NCI-H2107 (cell line): ENCODE measurements around the gene IFT122.
A peak's percentile ranks its signal among the peaks of the same experiment; 100 is the strongest.
"Not testable (repeated sequence)": the region's sequence is repeated elsewhere in the genome, so short reads cannot be mapped to it uniquely, and the experiment has no call there.

Source experiments
- DNase-seq: peaks from one replicate; lab custom pipeline; 2025; lab: John Stamatoyannopoulos, UW

IFT122 gene

GRCh38 chr3:129473067-129473768, 33.2 kb downstream of the IFT122 start:
- DNase-seq: no peak

- DNase-seq: no peak
Measured at GRCh38 chr3:129473769-129474152, 33.7 kb downstream of the IFT122 start.

GRCh38 chr3:129474984-129475804, 35.2 kb downstream of the IFT122 start:
- DNase-seq: no peak

- DNase-seq: no peak
Measured at GRCh38 chr3:129475863-129476262, 35.8 kb downstream of the IFT122 start.

- no peak for DNase-seq
Measured at GRCh38 chr3:129476586-129476985, 36.6 kb downstream of the IFT122 start.

- DNase-seq: not testable (repeated sequence)
Measured at GRCh38 chr3:129481225-129481765, 41.3 kb downstream of the IFT122 start.

- DNase-seq: no peak
Measured at GRCh38 chr3:129481766-129482332, 41.8 kb downstream of the IFT122 start.

GRCh38 chr3:129482721-129483120, 42.7 kb downstream of the IFT122 start:
- no peak for DNase-seq

GRCh38 chr3:129483870-129484269, 43.8 kb downstream of the IFT122 start:
- DNase-seq: no peak

GRCh38 chr3:129485146-129485545, 45.1 kb downstream of the IFT122 start:
- not testable (repeated sequence) for DNase-seq

- DNase-seq: no peak
Measured at GRCh38 chr3:129485721-129486663, 46.0 kb downstream of the IFT122 start.

GRCh38 chr3:129486664-129487035, 46.6 kb downstream of the IFT122 start:
- DNase-seq: no peak

- DNase-seq: no peak
Measured at GRCh38 chr3:129487183-129487867, 47.3 kb downstream of the IFT122 start.

- DNase-seq: not testable (repeated sequence)
Measured at GRCh38 chr3:129487868-129488335, 47.9 kb downstream of the IFT122 start.

- DNase-seq: not testable (repeated sequence)
Measured at GRCh38 chr3:129489258-129489657, 49.2 kb downstream of the IFT122 start.

- DNase-seq: peak; percentile 51
Measured at GRCh38 chr3:129490273-129490675, 50.2 kb downstream of the IFT122 start.

GRCh38 chr3:129491077-129491476, 51.1 kb downstream of the IFT122 start:
- not testable (repeated sequence) for DNase-seq

- no peak for DNase-seq
Measured at GRCh38 chr3:129491794-129492193, 51.8 kb downstream of the IFT122 start.

GRCh38 chr3:129492691-129493090, 52.7 kb downstream of the IFT122 start:
- DNase-seq: no peak

GRCh38 chr3:129493206-129493605, 53.2 kb downstream of the IFT122 start:
- DNase-seq: no peak

- DNase-seq: not testable (repeated sequence)
Measured at GRCh38 chr3:129494499-129494898, 54.5 kb downstream of the IFT122 start.
